ENCODE results near the gene DIS3L2.

GRCh38 chr2:232374356-232374755 lies 412.8 kb downstream of the DIS3L2 start:
- TF ChIP-seq POLR2A (IDR thresholded peaks at IDR 0.05) (no peak), CTCF (IDR thresholded peaks at IDR 0.05) (no peak), POLR2AphosphoS5 (IDR thresholded peaks at IDR 0.05) (no peak), EP300 (IDR thresholded peaks at IDR 0.05) (no peak)
